ENCODE measurements around the gene TMEM132C. TPM values are rescaled to one million over a fixed set of nuclear protein-coding genes. Genes with fewer than 3 reads are reported as not detected.

TMEM132C gene
- polyA plus RNA-seq, 1 of the 3 experiments (the other 2 are of a cell fraction), result not detected

- H3F3A ChIP-seq (replicated peaks; ENCODE audit: insufficient read depth), result no peaks in the 10 kb centered on the region
- no peaks in the 10 kb centered on the region for H3K36me3 ChIP-seq (replicated peaks in 1 of 2; ENCODE audit: control insufficient read depth in 1 of 2, insufficient read depth in 2 of 2, low read length in 1 of 2)
- no peaks in the 10 kb centered on the region for H3K9me2 ChIP-seq
- no peaks in the 10 kb centered on the region for H3K27me3 ChIP-seq (ENCODE audit: insufficient read depth)
- ChIA-PET CTCF (no interaction called here), POLR2A (no interaction called here)
- no peak overlapping the region for H2AFZ ChIP-seq (ENCODE audit: low read depth)
- H3K9ac ChIP-seq, result no peak overlapping the region
- DNase-seq, result no peak
- 30% methylated on average over 8 of the region's 8 CpGs for WGBS (ENCODE audit: low lambda C conversion rate)
- TF ChIP-seq SIN3A (IDR thresholded peaks at IDR 0.05; ENCODE audit: borderline replicate concordance, low read depth, low read length), result no peak
- TF ChIP-seq GATA2 (CRISPR knock-in tag; IDR thresholded peaks at IDR 0.05), result no peak
- TF ChIP-seq RCOR1 (IDR thresholded peaks at IDR 0.05; ENCODE audit: low read length), result no peak
- TF ChIP-seq TCF12 (IDR thresholded peaks at IDR 0.05), result no peak
- TF ChIP-seq SMC3 (IDR thresholded peaks at IDR 0.05; ENCODE audit: low read depth, low read length), result no peak
- TF ChIP-seq EP300 (IDR thresholded peaks at IDR 0.05; ENCODE audit: borderline replicate concordance in 1 of 2, low read depth in 1 of 2, low read length in 1 of 2), result no peak
- TF ChIP-seq PBX3 (IDR thresholded peaks at IDR 0.05), result no peak
- no peak for TF ChIP-seq FOXJ3 (CRISPR knock-in tag; IDR thresholded peaks at IDR 0.05)
- TF ChIP-seq CHD2 (IDR thresholded peaks at IDR 0.05; ENCODE audit: low read length, partially characterized antibody), result no peak
- no peak for TF ChIP-seq RFX5 (IDR thresholded peaks at IDR 0.05; ENCODE audit: low read length)
- TF ChIP-seq GABPA (IDR thresholded peaks at IDR 0.05; ENCODE audit: low read depth), result no peak
- no peak for TF ChIP-seq ELF1 (IDR thresholded peaks at IDR 0.05)
- no peak for TF ChIP-seq ZBTB33 (IDR thresholded peaks at IDR 0.05; ENCODE audit: borderline replicate concordance, low read depth)
- TF ChIP-seq, protein P1, sequence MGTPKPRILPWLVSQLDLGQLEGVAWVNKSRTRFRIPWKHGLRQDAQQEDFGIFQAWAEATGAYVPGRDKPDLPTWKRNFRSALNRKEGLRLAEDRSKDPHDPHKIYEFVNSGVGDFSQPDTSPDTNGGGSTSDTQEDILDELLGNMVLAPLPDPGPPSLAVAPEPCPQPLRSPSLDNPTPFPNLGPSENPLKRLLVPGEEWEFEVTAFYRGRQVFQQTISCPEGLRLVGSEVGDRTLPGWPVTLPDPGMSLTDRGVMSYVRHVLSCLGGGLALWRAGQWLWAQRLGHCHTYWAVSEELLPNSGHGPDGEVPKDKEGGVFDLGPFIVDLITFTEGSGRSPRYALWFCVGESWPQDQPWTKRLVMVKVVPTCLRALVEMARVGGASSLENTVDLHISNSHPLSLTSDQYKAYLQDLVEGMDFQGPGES (IDR thresholded peaks at IDR 0.05; ENCODE audit: low read depth, low read length), result no peak
- no peak for TF ChIP-seq FOXM1 (IDR thresholded peaks at IDR 0.05; ENCODE audit: low read depth)
- TF ChIP-seq POLR2AphosphoS5 (IDR thresholded peaks at IDR 0.05; ENCODE audit: low read depth, low read length), result no peak
- no peak for TF ChIP-seq RXRA (IDR thresholded peaks at IDR 0.05; ENCODE audit: borderline replicate concordance, low read depth)
- TF ChIP-seq, protein P2, sequence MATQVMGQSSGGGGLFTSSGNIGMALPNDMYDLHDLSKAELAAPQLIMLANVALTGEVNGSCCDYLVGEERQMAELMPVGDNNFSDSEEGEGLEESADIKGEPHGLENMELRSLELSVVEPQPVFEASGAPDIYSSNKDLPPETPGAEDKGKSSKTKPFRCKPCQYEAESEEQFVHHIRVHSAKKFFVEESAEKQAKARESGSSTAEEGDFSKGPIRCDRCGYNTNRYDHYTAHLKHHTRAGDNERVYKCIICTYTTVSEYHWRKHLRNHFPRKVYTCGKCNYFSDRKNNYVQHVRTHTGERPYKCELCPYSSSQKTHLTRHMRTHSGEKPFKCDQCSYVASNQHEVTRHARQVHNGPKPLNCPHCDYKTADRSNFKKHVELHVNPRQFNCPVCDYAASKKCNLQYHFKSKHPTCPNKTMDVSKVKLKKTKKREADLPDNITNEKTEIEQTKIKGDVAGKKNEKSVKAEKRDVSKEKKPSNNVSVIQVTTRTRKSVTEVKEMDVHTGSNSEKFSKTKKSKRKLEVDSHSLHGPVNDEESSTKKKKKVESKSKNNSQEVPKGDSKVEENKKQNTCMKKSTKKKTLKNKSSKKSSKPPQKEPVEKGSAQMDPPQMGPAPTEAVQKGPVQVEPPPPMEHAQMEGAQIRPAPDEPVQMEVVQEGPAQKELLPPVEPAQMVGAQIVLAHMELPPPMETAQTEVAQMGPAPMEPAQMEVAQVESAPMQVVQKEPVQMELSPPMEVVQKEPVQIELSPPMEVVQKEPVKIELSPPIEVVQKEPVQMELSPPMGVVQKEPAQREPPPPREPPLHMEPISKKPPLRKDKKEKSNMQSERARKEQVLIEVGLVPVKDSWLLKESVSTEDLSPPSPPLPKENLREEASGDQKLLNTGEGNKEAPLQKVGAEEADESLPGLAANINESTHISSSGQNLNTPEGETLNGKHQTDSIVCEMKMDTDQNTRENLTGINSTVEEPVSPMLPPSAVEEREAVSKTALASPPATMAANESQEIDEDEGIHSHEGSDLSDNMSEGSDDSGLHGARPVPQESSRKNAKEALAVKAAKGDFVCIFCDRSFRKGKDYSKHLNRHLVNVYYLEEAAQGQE (IDR thresholded peaks at IDR 0.05; ENCODE audit: low read depth, low read length), result no peak
- TF ChIP-seq, protein P3, sequence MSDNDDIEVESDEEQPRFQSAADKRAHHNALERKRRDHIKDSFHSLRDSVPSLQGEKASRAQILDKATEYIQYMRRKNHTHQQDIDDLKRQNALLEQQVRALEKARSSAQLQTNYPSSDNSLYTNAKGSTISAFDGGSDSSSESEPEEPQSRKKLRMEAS (IDR thresholded peaks at IDR 0.05; ENCODE audit: low read depth), result no peak
- H3K27ac ChIP-seq (ENCODE audit: low read depth in 2 of 2, low read length in 1 of 2), result no peak overlapping the region
- H3K4me1 ChIP-seq (ENCODE audit: control insufficient read depth in 1 of 2, insufficient read depth in 2 of 2, low read depth in 1 of 2, low read length in 1 of 2), result no peaks in the 10 kb centered on the region
- no peak overlapping the region for H3K4me2 ChIP-seq
- no peaks in the 10 kb centered on the region for H3K9me3 ChIP-seq
- no peak overlapping the region for H3K4me3 ChIP-seq (ENCODE audit: low read depth in 2 of 2, low read length in 1 of 2)
- H3K79me2 ChIP-seq (ENCODE audit: insufficient read depth), result no peaks in the 10 kb centered on the region
- H4K20me1 ChIP-seq (ENCODE audit: insufficient read depth), result no peaks in the 10 kb centered on the region
These were observed 460.5 kb downstream of the TMEM132C start for GRCh38 chr12:128727461-128727860.

All from SK-N-SH (cell line).